Activated CD8-positive, alpha-beta memory T cell treated with anti-CD3 and anti-CD28 coated beads, Interleukin-2, amount 50 U/mL, for 48 hours (primary cell): ENCODE data around the gene TBKBP1.

Source experiments
- DNase-seq: peaks from one replicate; pipeline ENCODE4 v3.0.0-alpha.2; 2020

The TBKBP1 gene

DNA sequence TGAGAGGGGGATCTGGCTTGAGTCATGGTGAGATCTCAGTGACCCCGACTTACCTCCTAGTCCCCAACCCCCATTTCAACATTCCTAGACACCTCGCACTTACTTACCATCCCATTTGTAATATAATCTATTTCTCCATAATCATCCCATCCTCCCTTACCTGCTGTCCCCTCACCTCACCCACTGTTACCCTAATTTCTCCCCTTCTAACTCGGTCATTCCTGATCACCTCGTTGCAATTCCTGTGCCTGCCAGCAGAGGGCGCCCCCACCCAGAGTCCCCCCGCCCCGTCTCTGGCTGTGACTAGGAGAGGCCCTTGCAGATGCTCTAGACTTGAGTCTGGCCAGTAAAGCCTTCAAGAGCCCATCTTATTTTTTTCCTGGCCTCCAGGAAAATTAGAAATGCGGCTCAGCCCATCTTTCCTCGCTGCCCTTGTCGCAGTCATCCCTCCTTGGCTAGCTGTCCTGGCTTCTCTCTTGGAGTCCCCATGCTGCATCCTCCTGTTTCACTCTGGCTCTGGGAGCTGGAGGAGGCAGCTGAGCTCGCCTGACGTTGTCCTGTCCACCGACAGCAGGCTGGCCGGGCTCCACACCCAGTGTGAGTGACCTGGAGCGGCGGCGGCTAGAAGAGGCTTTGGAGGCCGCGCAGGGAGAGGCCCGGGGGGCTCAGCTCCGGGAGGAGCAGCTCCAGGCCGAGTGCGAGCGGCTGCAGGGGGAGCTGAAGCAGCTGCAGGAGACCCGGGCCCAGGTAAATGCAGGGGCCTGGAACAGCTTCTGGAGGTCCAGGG lies 5.0 kb downstream of the TBKBP1 start:
- DNase-seq: peak; percentile 98

DNA sequence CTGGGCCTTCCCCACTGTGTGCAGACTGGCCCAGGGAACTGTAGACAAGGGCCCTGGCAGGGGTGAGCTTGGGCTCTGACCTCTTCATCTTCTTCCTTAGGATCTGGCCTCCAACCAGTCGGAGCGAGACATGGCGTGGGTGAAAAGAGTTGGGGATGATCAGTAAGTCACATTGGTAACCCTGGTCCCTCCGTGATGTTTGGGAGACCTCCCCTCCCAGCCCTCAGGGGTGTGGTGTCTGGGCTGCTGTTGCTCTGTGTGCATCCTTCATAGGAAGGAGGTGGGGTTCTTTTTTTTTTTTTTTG lies 5.5 kb downstream of the TBKBP1 start:
- DNase-seq: no peak

DNA sequence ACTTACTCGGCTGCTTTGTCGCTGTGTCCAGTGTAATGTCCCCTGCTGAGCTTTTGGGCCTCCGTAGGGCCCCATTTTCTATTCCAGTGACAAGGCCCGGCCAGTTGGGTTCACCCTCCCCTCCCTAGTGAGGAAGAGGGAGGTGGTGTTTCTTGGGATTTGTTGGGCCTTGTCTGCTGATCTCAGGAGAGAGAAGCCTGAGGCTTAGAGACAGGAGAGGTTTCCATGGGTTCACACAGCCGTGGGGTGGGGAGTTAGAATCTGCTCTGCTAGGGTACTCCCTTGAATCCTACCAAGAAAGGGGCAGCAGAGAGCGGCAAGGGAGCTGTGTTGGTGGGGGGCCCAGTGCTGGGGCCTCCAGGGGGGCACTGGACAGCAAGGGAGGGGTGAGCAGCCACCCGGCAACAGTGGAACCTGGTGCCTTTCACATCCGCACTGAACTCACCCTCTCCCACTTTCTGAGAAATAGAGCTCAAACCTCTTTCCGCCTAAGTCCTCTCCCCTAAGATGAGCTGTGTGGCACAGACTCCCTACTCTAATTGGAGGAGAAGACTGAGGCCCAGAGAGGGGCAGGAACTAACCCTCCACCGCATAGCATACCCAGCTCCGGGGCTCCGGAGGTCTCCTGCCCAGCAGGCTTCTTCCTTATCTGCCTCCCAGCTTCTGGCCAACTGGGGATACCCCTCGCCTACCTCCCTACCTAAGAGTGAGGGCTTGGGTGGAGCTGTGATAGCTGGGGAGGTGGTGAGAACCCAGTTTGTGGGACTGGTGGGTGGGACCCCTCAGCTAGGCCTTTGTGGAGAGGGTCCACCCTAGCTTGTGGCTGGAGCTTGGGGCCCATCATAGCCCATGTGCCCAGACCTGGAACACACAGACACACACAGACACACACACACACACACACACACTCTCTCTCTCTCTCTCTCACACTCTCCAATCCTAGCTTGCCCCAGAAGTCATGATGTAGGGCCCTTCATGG lies 6.8 kb downstream of the TBKBP1 start:
- DNase-seq: no peak

DNA sequence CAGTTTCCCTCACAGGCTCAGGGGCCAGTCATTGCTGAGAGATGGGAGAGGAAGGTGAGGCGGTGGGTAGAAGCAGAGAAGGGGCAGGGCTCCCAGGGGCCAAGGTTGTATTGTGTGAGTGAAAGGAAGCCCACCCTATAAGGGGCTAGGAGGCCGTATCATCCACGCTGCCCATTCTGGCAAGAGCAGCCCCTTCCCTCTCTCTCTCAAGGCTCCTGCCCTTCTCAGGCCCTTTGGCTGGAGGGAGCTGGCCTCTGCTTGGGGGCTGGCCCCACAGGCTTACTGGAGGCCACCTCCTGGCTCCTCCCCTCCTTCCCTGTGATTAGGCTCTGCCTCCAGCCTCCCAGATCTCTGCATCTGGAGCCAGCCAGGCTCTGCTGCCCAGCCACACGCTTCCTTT lies 7.6 kb downstream of the TBKBP1 start:
- peak; percentile 58 for DNase-seq

DNA sequence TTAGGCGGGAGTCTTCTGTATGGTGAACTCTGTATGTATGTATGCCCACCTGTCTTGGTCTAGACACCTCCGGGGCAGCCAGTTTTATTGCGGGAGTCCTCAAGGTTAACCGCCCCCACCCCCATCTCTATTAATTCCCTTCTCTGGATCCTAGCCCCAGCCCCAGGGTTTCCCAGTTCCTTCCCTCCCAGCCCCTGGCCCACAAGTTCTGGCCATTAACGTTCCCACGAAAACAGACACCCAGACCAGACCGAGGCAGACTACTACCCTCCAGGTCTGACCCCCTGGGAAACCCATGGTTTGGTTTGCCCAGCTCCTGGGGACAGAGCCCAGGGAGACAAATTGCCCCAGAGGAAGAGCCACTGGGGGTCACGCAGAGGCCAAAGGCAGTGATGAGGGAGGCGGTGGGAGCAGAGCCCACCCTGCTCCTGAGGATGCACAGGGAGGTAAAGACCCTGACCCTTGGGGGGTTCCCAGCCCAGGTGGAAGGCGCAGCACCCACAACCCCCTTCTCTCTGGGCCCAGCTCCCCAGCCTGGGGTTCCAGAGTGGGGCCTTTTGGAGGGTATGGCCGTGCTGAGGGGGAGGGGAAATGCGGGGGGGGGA lies 8.5 kb downstream of the TBKBP1 start:
- DNase-seq: peak; percentile 54

DNA sequence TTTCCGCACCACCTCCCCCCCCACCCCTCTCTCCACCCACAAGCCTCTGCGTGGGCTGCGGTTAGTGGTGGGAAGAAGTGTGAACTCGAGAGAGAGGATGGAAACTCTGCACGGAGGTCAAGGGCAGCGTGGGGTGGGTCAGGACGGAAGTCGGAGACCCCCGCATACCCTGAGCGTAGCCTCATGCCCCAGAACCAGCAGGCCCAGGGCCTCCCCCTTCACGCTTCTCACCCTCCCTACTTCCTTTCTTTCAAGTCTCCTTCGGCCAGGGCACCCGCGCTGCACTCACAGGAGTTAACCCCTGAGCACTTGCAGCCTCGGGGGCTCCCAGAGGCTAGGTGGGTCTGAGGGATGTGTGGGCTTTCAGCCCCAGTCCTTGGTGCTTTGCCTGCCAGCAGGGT lies 9.2 kb downstream of the TBKBP1 start:
- DNase-seq: peak; percentile 79

DNA sequence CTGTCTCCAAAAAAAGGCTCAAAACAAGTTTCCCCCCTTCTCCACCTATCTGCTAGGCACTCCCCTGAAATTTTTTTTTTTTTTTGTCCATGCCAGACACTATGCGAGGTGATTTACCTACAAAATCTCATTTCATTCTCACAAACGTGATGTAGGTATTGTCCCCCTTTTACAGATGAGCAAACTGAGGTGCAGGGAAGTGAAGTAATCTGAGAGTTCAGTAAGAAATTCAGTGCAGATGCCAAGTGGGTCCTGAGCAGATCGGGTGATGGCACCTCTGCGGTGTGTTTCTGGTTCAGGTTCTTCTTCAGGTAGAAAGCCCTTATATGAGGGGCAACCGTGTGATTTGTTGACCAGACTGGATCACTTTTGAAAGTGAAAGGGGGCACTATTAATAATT lies 9.7 kb downstream of the TBKBP1 start:
- peak; percentile 55 for DNase-seq

DNA sequence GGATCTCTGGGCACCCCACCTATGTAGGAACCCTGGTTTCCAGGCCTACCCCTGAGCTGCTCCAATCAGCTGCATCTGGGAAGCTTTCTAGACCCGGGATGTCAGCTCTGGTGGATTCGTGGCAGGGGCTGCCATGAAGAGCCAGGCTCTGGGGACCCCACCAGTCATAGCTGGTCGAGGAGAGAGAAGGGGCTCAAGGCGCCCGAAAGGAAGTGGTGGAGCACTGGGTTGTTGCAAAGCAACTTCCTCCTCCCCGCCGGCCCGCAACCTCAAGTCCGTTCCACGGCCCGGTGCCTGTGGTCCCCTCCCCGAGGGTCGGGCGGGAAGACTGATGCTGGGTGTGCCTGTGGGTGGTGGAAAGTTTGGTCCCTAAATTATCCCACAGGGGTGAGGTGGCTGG lies 10.2 kb downstream of the TBKBP1 start:
- peak; percentile 63 for DNase-seq

DNA sequence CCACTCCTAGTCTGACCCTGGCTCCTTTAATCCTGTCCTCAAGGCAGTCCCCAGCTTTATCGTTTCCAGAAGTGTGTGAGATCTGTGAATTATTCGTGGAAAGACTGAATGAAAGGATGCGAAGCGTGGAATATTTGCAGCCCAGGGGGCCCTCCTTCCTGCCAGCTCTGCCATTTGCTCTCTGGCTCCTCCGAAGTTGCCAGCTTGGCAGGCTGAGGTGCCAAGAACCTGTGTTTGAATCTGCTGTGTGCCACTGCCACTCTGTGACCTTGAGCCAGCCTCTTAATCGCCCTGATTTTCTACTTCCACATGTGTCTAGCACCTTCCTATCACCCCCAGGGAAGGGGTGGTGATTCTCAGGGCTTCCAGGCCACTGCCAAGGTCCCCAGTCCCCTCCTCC lies 10.8 kb downstream of the TBKBP1 start:
- peak; percentile 53 for DNase-seq

DNA sequence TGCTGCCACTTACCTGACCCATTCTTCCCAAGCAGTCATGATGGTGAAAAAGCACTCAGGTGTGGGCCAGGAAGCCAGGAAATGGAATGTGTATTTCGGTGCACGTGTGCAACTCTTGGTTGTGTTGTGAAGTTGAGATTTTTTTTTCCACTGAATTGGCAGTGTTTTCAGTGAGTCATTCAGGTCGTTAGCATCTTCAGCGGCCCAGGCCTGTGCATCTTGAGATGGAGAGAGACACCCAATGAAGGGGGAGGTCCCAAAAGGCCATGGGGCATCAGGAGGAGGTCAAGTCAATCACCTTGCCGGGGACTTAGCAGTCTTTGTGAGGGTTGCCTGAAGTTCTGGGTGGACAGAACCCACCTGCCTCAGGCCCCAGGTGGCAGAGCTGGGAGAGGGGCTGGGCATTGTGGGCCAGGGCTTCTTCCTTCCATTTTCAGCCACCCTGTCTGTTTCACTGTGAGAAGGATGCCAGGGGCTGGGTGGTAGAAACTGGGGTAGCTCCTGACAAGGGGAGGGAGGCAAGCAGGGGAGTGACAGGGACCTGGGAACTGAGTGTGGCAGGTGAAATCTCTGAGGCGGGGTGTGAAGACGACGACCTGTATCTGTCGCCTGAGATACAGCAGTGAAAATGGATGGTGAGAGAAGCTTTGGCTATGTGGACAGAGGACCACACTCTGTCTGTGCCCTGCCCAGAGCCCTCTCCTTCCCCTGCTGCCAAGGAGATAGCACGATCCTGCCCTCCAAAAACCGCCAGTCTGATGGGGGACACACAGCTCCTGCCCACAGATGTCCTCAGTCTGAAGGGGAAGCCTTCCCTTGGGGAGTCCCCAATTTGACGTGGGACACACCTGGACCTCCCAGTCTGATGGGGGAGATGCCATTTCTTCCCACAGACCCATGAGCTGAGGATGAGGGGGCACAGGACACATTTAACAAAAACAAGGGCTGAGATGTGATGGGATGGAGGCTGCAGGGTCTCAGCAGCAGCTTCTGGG lies 11.9 kb downstream of the TBKBP1 start:
- DNase-seq: peak; percentile 78

DNA sequence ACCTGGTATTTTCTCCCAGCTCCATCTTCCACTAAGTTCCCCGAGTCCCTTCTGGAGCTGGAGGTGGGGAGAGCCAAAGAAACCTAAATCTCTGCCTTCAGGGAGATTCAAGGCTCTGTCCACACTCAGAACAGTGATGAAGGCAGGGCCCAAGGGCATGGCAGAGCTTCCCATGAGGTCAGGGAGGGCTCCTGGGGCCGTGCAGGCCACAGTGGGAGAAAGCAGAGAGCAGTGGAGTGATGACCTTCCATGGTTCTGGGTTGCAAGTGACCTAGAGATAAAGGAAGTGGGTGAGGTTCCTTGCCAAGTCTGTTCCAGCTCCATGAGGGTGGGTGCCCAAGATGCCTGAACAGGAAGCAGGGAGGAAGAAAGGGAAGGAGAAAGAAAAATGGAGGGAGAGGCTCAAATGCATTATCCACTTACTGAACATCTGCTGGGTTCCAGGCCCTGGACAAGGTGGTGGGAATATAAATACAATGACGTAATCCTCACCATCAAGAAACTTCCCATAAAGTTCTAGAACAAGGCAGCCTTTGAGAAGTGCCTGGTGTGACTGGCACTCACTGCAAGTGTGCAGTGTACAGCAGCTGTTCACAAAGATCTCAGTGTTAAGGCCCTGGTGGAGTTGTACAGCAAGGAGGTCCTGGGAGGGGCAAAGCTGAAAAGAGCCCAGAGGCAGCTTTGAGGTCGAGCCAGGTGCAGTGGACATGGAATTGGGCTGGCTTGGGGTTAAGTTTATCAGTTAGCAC lies 13.3 kb downstream of the TBKBP1 start:
- DNase-seq: no peak

DNA sequence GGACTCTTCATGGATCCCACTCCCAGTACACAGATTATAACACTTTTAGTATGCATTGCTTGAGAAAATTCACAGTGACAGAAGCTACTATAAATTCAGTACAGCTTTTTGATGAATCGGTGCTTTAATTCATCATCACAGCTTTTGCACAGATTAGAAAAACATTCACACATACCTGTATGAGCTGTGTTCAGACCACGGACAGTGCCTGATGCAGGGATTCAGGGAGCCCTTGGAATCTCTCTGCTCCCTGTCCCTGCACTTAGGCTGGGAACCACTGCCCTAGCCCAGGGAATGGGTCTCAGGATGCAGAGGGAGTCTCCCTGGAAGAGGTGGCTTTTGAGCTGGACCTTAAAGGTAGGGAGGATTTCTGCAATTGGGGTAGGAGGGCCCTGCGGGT lies 13.9 kb downstream of the TBKBP1 start:
- no peak for DNase-seq

DNA sequence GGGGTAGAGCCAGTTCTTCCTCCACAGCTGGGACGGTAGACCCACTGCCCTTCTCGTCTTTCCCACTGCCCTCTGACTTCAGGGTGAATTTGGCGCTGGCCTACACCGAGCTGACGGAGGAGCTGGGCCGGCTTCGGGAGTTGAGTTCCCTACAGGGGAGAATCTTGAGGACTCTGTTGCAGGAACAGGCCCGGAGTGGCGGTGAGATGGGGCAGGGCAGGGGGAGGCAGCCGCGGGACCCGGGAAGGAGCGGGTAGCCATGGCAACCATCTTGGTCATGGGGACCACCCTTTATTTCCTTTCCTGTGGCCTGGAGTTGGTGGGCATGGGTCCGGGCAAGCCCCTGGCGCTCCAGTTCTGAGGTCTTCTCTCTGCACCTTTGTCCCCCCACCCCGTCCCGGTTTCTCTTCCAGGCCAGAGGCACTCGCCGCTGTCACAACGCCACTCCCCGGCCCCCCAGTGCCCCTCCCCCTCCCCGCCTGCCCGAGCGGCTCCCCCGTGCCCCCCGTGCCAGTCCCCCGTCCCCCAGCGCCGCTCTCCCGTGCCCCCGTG lies 14.4 kb downstream of the TBKBP1 start:
- DNase-seq: no peak

DNA sequence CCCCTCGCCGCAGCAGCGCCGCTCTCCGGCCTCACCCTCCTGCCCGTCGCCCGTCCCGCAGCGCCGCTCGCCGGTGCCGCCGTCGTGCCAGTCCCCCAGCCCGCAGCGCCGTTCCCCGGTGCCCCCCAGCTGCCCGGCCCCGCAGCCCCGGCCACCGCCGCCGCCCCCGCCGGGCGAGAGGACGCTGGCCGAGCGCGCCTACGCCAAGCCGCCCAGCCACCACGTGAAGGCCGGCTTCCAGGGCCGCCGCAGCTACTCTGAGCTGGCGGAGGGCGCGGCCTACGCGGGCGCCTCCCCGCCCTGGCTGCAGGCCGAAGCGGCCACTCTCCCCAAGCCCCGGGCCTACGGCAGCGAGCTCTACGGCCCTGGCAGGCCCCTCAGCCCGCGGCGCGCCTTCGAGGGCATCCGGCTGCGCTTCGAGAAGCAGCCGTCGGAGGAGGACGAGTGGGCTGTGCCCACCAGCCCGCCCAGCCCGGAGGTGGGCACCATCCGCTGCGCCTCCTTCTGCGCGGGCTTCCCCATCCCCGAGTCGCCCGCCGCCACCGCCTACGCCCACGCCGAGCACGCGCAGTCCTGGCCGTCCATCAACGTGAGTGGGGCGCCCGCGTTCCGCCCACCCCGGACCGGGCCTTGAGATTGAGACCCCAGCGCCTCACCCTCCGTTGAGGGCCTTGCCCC lies 15.0 kb downstream of the TBKBP1 start:
- DNase-seq: no peak

DNA sequence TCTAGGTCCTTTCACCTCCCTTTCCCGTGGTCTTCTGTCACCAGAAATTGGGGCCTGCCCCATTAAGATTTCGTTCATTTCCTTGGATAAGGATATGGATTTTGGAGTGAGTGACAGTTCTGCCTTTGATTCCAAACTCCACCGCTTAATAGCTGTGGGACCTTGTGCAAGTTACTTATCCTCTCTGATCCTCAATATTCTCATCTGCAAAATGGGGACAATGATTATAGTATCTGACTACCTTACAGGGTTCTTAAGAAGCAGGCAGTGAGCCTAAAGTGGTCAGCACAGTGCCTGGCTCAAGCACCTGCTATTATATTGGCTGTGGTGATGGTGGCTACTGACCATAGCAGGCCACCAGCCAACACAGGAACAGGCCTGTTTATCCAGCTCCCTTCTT lies 15.6 kb downstream of the TBKBP1 start:
- no peak for DNase-seq

DNA sequence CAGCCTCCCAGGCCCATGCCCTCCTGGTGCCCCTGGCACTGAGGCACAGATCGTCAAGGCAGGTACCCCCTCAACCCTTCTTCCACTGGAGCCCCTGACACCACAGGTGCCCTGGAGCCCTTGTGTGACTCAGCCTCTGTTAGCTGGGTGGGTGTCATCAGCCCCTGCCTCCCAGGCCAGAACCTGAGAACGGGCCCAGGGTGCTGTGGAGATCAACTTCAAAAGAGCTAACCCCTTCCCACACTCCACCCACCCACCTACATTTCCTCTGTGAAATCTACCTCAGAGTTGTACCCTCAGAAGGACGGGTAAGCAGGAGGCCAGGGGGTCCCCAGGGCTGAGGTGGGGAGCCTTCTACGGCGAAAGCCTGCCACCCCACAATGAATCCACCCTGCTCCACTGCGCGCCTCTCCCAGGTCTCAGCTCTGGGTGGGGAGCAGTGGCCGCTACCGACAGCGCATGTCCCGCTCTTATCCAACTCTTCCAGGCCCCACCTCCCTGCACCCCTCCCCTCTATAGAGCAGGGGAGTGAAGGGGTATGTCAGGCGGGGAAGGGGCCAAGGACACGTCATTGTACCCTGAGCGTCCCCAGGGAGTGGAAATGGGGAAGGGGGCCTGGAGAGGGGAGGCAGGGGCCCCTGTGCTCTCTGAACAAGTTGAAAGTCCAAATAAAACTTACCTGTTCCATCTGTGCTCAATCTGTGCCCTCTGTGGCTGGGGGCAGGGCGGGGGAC lies 17.6 kb downstream of the TBKBP1 start:
- DNase-seq: no peak

DNA sequence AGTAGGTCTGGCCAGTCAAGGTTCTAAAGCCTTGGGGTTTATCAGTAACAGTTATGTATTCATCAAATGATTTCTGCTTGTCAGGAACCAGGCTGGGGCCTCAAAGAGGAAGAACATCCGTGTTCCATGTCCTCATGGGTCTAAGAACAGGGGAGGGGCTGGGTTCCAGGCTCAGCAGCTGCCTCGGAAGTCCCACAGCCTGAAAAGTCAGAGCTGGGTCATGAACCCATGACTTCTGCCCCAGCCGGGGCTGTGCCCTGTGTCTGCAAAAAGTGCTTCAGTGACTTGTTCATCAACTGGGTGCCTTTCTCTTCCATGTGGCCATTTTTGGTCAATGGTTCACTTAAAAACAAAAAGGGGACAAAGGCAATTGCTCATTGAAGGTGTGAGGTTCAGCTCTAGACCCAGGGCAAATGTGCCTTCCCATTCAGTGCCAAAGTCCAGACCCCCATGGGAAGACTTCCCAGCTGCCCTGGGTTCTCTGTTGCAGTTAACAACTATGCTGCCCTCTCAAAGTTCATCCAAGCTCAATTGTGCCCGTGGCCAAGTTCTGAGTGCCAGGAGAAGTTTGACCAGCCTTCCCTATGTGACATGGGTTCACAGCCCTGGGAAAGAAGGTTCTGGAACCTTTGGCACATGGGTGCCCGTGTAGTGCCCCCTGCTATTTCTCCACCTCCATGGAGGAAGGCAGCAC lies 18.5 kb downstream of the TBKBP1 start:
- DNase-seq: no peak

DNA sequence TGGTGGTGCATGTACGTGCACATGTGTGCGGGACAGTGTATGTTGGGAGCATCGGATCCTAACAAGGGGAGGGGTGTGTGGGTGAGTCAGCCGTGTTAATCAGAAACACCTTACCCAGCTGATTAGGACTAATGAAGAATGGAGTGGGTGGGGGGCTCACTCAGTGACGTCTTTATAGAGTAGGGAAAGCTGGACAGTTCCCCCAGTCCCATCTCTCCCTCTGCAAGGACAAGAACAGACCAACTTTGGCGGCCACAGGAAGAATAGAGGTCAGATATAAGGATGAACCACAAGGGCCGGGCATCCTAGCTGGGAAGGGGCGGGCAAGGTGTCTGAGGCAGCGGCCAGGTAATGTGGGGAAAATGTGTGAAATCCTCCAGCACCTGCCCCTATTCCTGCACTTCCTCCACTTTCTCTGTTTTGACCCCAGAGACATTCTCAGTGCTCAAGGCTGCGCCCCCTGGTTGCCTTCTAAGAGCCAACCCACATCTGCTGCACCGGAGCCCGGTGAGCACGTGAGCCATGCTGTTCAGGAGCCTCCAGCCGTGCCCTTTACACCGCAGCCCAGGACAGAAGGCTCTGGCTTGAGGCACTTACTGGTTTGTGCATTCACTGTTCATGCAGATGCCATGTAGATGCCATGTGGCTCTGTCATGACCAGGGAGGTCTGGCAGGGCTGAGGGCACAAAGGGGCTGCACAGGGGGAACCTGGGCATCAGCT lies 20.2 kb downstream of the TBKBP1 start:
- no peak for DNase-seq
